Muscle layer of colon (tissue), 2 donors: ENCODE data around the gene PARD3B.

Source experiments
- H3K27ac ChIP-seq: one replicate; pipeline ENCODE4 v1.7.0; 2013; ENCODE audit warnings: low read depth, mild to moderate bottlenecking, low read length, moderate library complexity
- H3K27me3 ChIP-seq, 2 donors: one replicate each; pipeline ENCODE4 v1.7.0; 2013; ENCODE audit warnings: low read length in 2 of 2, mild to moderate bottlenecking in 2 of 2; ENCODE audit not compliant: insufficient read depth in 2 of 2, control insufficient read depth in 1 of 2
- H3K36me3 ChIP-seq: one replicate; pipeline ENCODE4 v1.7.0; 2013; ENCODE audit warnings: mild to moderate bottlenecking, low read length; ENCODE audit not compliant: insufficient read depth
- H3K4me1 ChIP-seq: one replicate; pipeline ENCODE4 v1.7.0; 2013; ENCODE audit warnings: mild to moderate bottlenecking, low read length; ENCODE audit not compliant: insufficient read depth
- H3K4me3 ChIP-seq, 2 donors: one replicate each; pipeline ENCODE4 v1.7.0; 2013; ENCODE audit warnings: low read length in 2 of 2, low read depth in 1 of 2, mild to moderate bottlenecking in 1 of 2, moderate library complexity in 1 of 2
- H3K9ac ChIP-seq: one replicate; pipeline ENCODE4 v1.7.0; 2013; ENCODE audit warnings: low read length
- H3K9me3 ChIP-seq: one replicate; pipeline ENCODE4 v1.7.0; 2013; ENCODE audit warnings: mild to moderate bottlenecking, low read length
- donor health status: abdominal sarcoma.
- donor health status: Adenocarcinoma of cecum.

Gene PARD3B

DNA sequence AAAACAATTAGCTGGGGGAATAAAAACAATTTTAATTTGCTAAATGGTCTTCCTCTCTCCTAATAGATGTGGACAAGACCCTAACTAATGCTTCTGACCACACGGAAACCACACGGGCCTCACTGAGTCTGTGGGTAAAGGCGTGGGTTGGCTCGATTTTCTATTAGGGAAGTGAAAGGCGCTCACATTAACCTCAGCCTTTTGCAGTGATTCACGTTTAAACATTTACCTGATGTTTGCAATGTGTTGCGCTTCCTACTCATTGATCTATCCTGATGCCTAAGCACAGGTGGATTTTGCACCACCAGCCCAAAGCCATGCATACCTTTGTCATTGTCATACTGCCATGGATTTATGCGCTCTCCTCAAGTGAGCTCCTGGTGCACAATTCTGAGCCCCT lies 1101.4 kb downstream of the PARD3B start:
- H3K4me1 ChIP-seq: no peaks in the 10 kb centered on the region
- H3K36me3 ChIP-seq: no peaks in the 10 kb centered on the region
- H3K27me3 ChIP-seq: no peaks in the 10 kb centered on the region
- H3K4me3 ChIP-seq: no peak overlapping the region
- no peaks in the 10 kb centered on the region for H3K9me3 ChIP-seq
- no peak overlapping the region for H3K9ac ChIP-seq
- H3K27ac ChIP-seq: no peak overlapping the region

DNA sequence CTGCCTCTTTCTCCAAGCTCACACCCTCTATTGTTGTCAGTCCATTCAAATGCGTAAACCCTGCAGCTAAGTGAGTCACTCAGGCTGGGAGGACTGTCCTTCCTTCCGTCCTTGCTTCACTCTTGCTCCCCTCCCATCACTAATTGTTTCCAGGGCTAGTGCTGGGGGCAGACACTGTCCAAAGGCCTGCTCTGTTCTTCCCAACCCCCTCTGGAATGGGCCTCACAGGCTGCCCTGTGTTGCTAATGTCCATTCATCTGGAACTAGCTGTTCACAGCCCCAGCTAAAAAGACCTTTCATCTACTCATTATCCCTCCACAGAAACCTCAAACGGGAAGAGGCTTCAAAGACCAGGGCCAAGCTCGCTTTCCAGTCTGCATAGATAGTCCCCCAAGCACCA lies 1105.2 kb downstream of the PARD3B start:
- Histone ChIP-seq H3K9me3 (no peaks in the 10 kb centered on the region), H3K27ac (no peak overlapping the region), H3K36me3 (no peaks in the 10 kb centered on the region), H3K4me3 (no peak overlapping the region), H3K9ac (no peak overlapping the region), H3K4me1 (no peaks in the 10 kb centered on the region), H3K27me3 (no peaks in the 10 kb centered on the region)

DNA sequence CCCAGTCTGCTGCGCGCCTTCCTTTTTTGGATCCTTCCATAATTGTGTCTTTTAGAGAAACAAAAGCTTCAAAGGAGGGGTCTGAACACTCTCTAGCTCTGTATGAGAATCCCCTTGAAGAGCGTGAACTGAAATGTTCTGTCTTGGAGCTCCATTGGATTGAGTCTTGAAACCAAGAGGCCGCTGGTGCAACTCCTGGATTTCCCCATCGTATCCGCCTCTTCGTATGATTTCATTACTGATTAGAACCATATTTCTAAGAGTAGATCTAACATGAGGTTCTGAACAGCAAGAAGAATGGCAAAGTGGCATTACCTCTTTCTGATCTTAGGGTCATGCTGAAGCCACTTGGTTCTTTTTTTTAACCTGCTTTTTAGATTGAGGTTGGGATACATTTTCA lies 1105.7 kb downstream of the PARD3B start:
- no peak overlapping the region for H3K9ac ChIP-seq
- H3K27me3 ChIP-seq: no peaks in the 10 kb centered on the region
- no peaks in the 10 kb centered on the region for H3K9me3 ChIP-seq
- H3K4me1 ChIP-seq: no peaks in the 10 kb centered on the region
- no peak overlapping the region for H3K4me3 ChIP-seq
- no peaks in the 10 kb centered on the region for H3K36me3 ChIP-seq
- H3K27ac ChIP-seq: no peak overlapping the region

DNA sequence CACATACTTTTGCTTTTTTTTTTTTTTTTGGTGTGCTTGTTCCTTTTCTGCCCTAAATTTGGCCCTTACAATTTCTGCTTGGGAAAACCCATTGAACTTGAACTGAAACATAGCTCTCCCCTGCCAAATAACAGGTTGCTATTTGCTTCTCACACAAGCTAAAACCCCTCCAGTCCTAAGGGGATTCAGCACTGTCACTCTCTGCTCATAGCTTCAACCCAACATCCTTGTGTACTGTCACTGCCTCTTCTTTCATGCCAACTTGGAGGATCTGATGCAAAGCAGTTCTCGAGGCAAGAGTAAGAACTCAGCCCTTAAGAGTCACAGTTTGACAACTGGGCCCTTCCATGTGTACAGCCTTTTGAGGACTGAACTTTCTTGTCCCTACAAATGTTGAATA lies 1106.4 kb downstream of the PARD3B start:
- H3K4me1 ChIP-seq: no peaks in the 10 kb centered on the region
- H3K27me3 ChIP-seq: no peaks in the 10 kb centered on the region
- H3K27ac ChIP-seq: no peak overlapping the region
- no peaks in the 10 kb centered on the region for H3K9me3 ChIP-seq
- H3K4me3 ChIP-seq: no peak overlapping the region
- no peaks in the 10 kb centered on the region for H3K36me3 ChIP-seq
- no peak overlapping the region for H3K9ac ChIP-seq

DNA sequence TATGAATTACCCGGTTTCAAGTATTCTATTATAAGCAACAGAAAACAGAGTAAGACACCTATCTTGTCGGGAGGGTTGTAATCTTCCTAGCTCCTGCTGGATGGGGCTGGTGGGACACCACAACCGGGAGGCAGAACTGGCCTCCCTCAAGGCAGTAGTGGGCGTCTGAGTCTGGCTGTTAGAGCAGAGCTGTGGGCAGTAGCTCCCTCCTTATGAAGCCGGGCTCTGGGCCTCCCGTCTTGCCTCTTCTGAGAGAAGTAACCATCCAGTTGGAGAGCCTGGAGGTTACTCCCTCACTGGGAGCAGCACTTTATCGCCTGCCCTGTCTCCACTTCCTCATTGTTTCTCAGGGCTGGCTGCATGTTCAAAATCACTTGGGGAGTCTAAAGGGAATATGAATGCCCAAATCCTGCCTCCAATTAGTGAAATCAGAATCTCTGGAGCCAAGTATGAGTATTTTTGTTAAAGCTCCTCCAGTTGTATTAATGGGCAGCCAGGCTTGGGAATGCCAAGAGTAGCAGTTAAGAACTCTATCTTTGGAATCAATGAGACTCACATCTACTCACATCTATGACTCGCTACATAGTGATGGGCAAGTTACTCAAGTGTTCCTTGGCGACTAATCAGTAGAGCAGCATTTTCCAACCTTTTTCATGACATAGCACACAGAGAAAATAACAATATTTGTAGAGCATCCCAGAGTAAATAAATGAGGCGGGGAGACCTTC lies 1109.8 kb downstream of the PARD3B start:
- H3K4me1 ChIP-seq: peaks cover 19% of the 10 kb centered on the region
- no peaks in the 10 kb centered on the region for H3K36me3 ChIP-seq
- no peak overlapping the region for H3K4me3 ChIP-seq
- H3K9me3 ChIP-seq: no peaks in the 10 kb centered on the region
- no peaks in the 10 kb centered on the region for H3K27me3 ChIP-seq
- no peak overlapping the region for H3K9ac ChIP-seq
- H3K27ac ChIP-seq: no peak overlapping the region

DNA sequence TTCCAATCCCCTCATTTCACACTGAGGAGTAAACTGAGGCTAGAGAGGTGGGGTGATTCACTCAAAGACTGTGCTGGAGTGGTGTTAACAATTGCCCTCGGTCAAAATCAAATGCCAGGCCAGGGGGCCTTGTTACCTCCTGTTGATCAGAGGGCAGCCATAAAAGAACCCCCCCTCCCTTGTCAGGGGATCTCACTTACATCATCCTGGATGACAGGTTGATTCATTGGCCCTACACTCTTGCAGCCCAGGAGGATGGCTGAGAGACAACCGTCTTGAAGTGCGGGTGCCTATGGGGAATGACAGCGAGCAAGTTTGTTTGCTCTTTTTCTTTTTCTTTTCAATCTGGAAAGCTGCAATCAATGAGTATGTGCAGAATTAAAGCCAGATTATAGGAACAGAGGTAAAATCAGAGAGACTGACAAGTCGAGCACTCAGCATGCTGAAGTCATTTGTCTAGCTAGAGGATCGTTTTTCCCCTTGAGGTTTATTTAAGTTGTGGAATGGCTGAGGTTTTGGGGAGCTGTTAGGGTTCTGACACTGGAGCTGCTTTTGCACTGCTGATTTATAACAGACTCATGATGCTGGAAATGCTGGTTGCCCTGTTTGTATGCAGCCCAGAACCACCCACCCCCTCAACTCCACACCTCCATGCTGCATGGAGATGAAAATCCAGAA lies 1110.6 kb downstream of the PARD3B start:
- Histone ChIP-seq H3K36me3 (no peaks in the 10 kb centered on the region), H3K9me3 (no peaks in the 10 kb centered on the region), H3K9ac (no peak overlapping the region), H3K27me3 (no peaks in the 10 kb centered on the region), H3K4me1 (peaks cover 28% of the 10 kb centered on the region), H3K27ac (no peak overlapping the region), H3K4me3 (no peak overlapping the region)

DNA sequence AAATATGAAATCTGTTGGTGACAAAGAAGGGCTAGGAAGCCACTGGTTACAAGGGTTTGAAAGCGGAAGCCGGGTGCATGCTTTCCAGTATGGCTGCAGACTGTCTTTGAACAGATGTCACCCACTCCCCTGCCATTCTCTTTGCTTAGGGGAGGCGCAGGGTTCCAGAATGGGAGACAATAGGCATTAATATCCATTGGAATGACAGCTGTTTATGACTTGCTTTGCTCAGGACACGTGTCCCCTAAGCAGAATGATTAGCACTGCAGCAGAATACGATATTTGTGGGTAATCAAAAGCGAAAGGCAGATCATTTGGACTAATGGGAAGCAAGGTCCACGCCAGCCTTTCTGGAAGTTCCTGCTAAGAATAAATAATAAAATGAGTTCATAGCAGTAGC lies 1111.2 kb downstream of the PARD3B start:
- Histone ChIP-seq H3K4me3 (no peak overlapping the region), H3K27me3 (no peaks in the 10 kb centered on the region), H3K9ac (no peak overlapping the region), H3K9me3 (no peaks in the 10 kb centered on the region), H3K4me1 (peaks cover 31% of the 10 kb centered on the region), H3K36me3 (no peaks in the 10 kb centered on the region), H3K27ac (no peak overlapping the region)

DNA sequence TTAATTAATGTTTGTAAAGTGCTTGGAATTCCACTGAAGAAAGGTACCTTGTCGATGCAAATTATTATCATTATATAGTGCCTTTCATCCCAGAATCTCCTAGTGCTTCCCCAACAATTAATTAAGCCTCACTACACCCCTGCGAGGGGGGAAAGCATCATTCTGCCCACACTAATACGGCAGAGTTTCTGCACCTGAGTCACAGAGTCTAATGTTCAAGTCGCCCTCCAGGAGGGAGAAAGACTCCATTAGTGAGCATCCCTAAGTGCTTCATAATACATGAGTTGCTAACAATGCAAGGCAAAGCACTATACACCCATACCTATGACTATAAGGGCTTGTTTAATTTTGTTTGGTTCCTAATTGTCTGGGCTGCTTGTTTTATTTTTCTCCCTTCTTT lies 1111.7 kb downstream of the PARD3B start:
- no peak overlapping the region for H3K9ac ChIP-seq
- H3K27me3 ChIP-seq: no peaks in the 10 kb centered on the region
- no peaks in the 10 kb centered on the region for H3K9me3 ChIP-seq
- H3K4me3 ChIP-seq: no peak overlapping the region
- no peaks in the 10 kb centered on the region for H3K36me3 ChIP-seq
- H3K4me1 ChIP-seq: peaks cover 31% of the 10 kb centered on the region
- no peak overlapping the region for H3K27ac ChIP-seq

DNA sequence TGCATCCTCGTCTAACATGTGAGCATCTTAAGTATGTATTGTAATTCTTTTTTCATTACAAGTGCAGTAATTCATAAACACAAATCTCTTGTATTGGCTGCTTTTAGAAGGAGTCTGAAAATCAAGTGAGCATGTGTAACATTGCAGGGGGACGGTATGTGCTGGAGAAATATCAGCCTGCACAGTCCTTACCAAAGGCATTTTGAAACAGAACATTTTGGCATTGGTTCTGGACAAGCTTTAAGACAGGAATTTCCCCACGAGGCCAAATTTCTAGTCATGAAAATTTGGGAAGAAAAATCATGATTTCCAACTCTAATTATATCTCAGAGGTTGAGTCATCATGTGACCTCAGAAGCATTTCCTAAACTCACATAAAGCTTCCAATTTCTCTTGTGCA lies 1112.3 kb downstream of the PARD3B start:
- Histone ChIP-seq H3K36me3 (no peaks in the 10 kb centered on the region), H3K9me3 (no peaks in the 10 kb centered on the region), H3K4me3 (no peak overlapping the region), H3K4me1 (peaks cover 31% of the 10 kb centered on the region), H3K27ac (no peak overlapping the region), H3K9ac (no peak overlapping the region), H3K27me3 (no peaks in the 10 kb centered on the region)

DNA sequence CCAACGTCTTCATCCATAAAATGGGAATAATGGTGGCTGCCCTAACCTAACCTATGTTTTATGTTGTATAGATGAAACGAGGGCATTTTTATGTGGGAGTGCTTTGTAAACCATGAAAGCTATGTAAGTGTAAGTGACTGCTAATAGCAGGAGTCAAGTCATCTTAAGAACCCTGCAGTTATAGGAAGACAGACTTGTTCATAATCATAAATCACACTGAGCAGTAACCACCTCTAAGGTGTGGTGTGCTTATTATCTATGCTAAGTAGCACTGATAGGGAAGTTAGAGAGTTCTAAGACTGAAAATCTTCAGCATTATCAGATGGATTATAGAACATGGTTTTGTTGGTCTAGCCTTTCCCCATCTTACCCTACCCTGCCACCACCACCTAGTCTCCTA lies 1112.8 kb downstream of the PARD3B start:
- Histone ChIP-seq H3K27me3 (no peaks in the 10 kb centered on the region), H3K9ac (no peak overlapping the region), H3K27ac (no peak overlapping the region), H3K4me1 (peaks cover 31% of the 10 kb centered on the region), H3K4me3 (no peak overlapping the region), H3K9me3 (no peaks in the 10 kb centered on the region), H3K36me3 (no peaks in the 10 kb centered on the region)

DNA sequence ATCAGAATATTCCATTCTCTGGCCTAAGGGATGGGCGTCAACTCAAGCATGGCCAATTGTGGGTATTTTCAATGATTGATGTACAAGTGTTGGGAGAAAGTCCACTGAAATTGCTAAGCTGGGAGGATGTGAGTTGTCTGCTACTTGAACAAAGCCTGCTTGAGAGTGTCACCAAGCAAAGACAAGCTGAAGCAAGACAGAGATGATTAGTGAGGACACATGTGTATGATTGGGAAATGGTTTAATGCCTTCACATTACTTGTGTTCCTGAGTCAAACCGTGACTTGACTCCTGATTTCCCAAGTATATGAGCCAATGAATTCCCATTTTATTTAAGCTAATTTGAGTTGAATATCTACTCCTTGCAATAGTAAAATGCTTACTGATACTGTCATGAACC lies 1113.3 kb downstream of the PARD3B start:
- Histone ChIP-seq H3K36me3 (no peaks in the 10 kb centered on the region), H3K27ac (no peak overlapping the region), H3K4me1 (peaks cover 31% of the 10 kb centered on the region), H3K27me3 (no peaks in the 10 kb centered on the region), H3K9me3 (no peaks in the 10 kb centered on the region), H3K4me3 (no peak overlapping the region), H3K9ac (no peak overlapping the region)

DNA sequence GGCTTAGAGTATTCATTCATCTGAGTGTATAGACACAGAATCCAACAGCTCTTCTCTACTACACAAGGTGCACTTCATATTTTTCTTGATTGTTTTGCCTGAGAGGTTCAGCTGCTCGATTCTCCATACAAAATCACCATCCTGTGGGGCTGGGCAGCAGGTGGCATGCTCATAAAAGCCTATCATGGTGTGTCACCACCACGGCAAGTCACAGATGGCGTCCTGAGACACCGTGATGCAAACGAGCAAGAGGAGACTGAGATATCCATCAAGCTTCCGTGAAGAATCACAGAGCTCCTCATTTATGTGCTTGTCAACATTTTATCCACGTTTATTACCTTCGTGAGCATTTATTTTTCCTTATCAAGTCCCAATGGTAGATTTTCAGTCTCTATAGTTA lies 1114.6 kb downstream of the PARD3B start:
- H3K9me3 ChIP-seq: no peaks in the 10 kb centered on the region
- H3K4me3 ChIP-seq: no peak overlapping the region
- H3K36me3 ChIP-seq: no peaks in the 10 kb centered on the region
- peaks cover 31% of the 10 kb centered on the region for H3K4me1 ChIP-seq
- H3K9ac ChIP-seq: no peak overlapping the region
- no peak overlapping the region for H3K27ac ChIP-seq
- no peaks in the 10 kb centered on the region for H3K27me3 ChIP-seq
